GM12878 (cell line): ENCODE results near the gene PTPRD. TPM values are rescaled to one million over a fixed set of nuclear protein-coding genes. Genes with fewer than 3 reads are reported as not detected.

Source experiments
- ATAC-seq: fragments of 200-7000 bp; cut with Tn5 transposase; 3 replicates; pipeline ENCODE4 v1.9.1; 2020; ENCODE audit warnings: mild to moderate bottlenecking, moderate library complexity
- BruUV-seq: library from RNA; stranded (reverse); fragments of 400-500 nt; replicated peaks from 2 replicates; lab custom pipeline; 2021; lab: Mats Ljungman, UMichigan
- CTCF ChIA-PET: fragments of 300-600 bp; sonication (Branson Sonifier 250); formaldehyde crosslinking; extraction: SDS; loops from one replicate; lab custom pipeline; 2021; ENCODE audit warnings: inconsistent platforms; lab: Yijun Ruan, JAX
- POLR2A ChIA-PET: fragments of 350-600 bp; formaldehyde crosslinking; extraction: SDS; loops from one replicate; lab custom pipeline; 2021; ENCODE audit warnings: inconsistent platforms; lab: Charles Lee
- RAD21 ChIA-PET: fragments of 300-600 bp; sonication (Branson Sonifier 250); formaldehyde crosslinking; loops from one replicate; lab custom pipeline; 2023; ENCODE audit warnings: antibody characterized with exemption; ENCODE audit not compliant: unreplicated experiment; lab: Charles Lee
- SMC1A ChIA-PET: fragments of 300-600 bp; sonication (Branson Sonifier 250); formaldehyde crosslinking; loops from one replicate; lab custom pipeline; 2023; ENCODE audit not compliant: unreplicated experiment, uncharacterized antibody; lab: Charles Lee
- DNase-seq: peaks from one replicate; pipeline ENCODE4 v3.0.0-alpha.2; 2011; ENCODE audit warnings: low read depth, low spot score
- FAIRE-seq: peaks from 3 replicates; lab custom pipeline; 2011; peaks lifted over from hg19 to GRCh38; lab: Jason Lieb, UNC
- H2AFZ ChIP-seq: 2 replicates; pipeline ENCODE4 v1.6.0; 2011; ENCODE audit warnings: low read depth, low read length, control low read depth; ENCODE audit not compliant: control insufficient read depth
- H3K27ac ChIP-seq: 2 replicates; pipeline ENCODE4 v1.5.1; 2011; ENCODE audit warnings: control low read depth; ENCODE audit not compliant: control insufficient read depth, insufficient read depth
- H3K27me3 ChIP-seq, 2 experiments: replicated peaks in 1 of 2; 2 replicates each; pipeline versions ENCODE4 v1.6.0 to v1.6.1; 2011; ENCODE audit warnings: low read length in 1 of 2; ENCODE audit not compliant: control insufficient read depth in 2 of 2, insufficient read depth in 2 of 2
- H3K36me3 ChIP-seq, 2 experiments: 2 replicates each; pipeline ENCODE4 v1.5.1; 2011; ENCODE audit warnings: low read length in 1 of 2; ENCODE audit not compliant: control insufficient read depth in 2 of 2, insufficient read depth in 2 of 2
- H3K4me1 ChIP-seq: 2 replicates; pipeline ENCODE4 v1.6.1; 2011; ENCODE audit warnings: mild to moderate bottlenecking, low read length, moderate library complexity, mixed read lengths; ENCODE audit not compliant: control insufficient read depth, insufficient read depth
- H3K4me2 ChIP-seq: 2 replicates; pipeline ENCODE4 v1.6.0; 2011; ENCODE audit warnings: control low read depth; ENCODE audit not compliant: control insufficient read depth, insufficient read depth
- H3K4me3 ChIP-seq: fragments of 200-600 bp; sonication (generic); 2 replicates; pipeline ENCODE4 v1.5.1; 2016
- H3K79me2 ChIP-seq: 2 replicates; pipeline ENCODE4 v1.6.0; 2011; ENCODE audit warnings: low read length; ENCODE audit not compliant: control insufficient read depth, insufficient read depth
- H3K9ac ChIP-seq: 2 replicates; pipeline ENCODE4 v1.8.0; 2011; ENCODE audit warnings: low read length, control low read depth, mixed read lengths; ENCODE audit not compliant: control insufficient read depth, insufficient read depth
- H3K9me3 ChIP-seq: replicated peaks from 3 replicates; pipeline ENCODE4 v1.5.1; 2011; ENCODE audit warnings: mild to moderate bottlenecking, low read length; ENCODE audit not compliant: control insufficient read depth, insufficient read depth
- H4K20me1 ChIP-seq: 2 replicates; pipeline ENCODE4 v1.6.0; 2011; ENCODE audit not compliant: control insufficient read depth, insufficient read depth
- CBFB ChIP-seq: IDR thresholded peaks from 2 replicates; pipeline ENCODE4 v1.6.1; 2016; ENCODE audit warnings: antibody characterized with exemption, low read depth
- CBX5 ChIP-seq: sonication (generic); IDR thresholded peaks from 2 replicates; pipeline ENCODE4 v1.6.1; 2016; ENCODE audit warnings: low read depth, moderate library complexity, mild to moderate bottlenecking, inconsistent platforms
- CHD4 ChIP-seq: fragments of 200-600 bp; sonication (generic); IDR thresholded peaks from 2 replicates; pipeline ENCODE4 v1.6.1; 2016; ENCODE audit warnings: mild to moderate bottlenecking
- MYB ChIP-seq: fragments of 150-350 bp; IDR thresholded peaks from 2 replicates; pipeline ENCODE4 v1.6.1; 2014; ENCODE audit warnings: mild to moderate bottlenecking, low read depth, low read length, borderline replicate concordance
- NFIC ChIP-seq: IDR thresholded peaks from 2 replicates; pipeline ENCODE4 v1.6.1; 2012; ENCODE audit warnings: low read depth, mild to moderate bottlenecking, inconsistent platforms, low read length, moderate library complexity
- NKRF ChIP-seq: fragments of 450-650 bp; conservative IDR thresholded peaks from 2 replicates; pipeline ENCODE4 v1.6.1; 2017; ENCODE audit warnings: mild to moderate bottlenecking, moderate library complexity
- PAX8 ChIP-seq: fragments of 450-650 bp; IDR thresholded peaks from 2 replicates; pipeline ENCODE4 v1.6.1; 2017; ENCODE audit warnings: mild to moderate bottlenecking, moderate library complexity
- RB1 ChIP-seq: fragments of 450-650 bp; formaldehyde crosslinking; IDR thresholded peaks from 2 replicates; pipeline ENCODE4 v1.6.1; 2017; ENCODE audit warnings: mild to moderate bottlenecking, borderline replicate concordance
- RFX5 ChIP-seq: IDR thresholded peaks from 2 replicates; pipeline ENCODE4 v1.6.1; 2011; ENCODE audit warnings: low read depth, low read length, improper control_type of control experiment
- SMAD5 ChIP-seq: IDR thresholded peaks from 2 replicates; pipeline ENCODE4 v1.6.1; 2016; ENCODE audit warnings: antibody characterized with exemption, low read depth
- YBX1 ChIP-seq: fragments of 450-650 bp; IDR thresholded peaks from 2 replicates; pipeline ENCODE4 v1.6.1; 2016; ENCODE audit warnings: antibody characterized with exemption
- YY1 ChIP-seq: IDR thresholded peaks from 2 replicates; pipeline ENCODE4 v1.6.1; 2011; ENCODE audit warnings: low read depth, mild to moderate bottlenecking, low read length
- ZNF217 ChIP-seq: fragments of 450-650 bp; IDR thresholded peaks from 2 replicates; pipeline ENCODE4 v1.6.1; 2017; ENCODE audit warnings: antibody characterized with exemption, mild to moderate bottlenecking
- WGBS: methylation state at CpG from one replicate; pipeline ENCODE4 v1.1.6; 2016; ENCODE audit warnings: low lambda C conversion rate; ENCODE audit not compliant: insufficient replicate concordance, insufficient coverage; ENCODE audit errors: missing lambda C conversion rate; 5-methylcytosine and 5-hydroxymethylcytosine counted together
- in situ Hi-C: fragments of 300-500 bp; cut with MboI; formaldehyde crosslinking; loops from 9 replicates; pipeline ENCODE4 v1.14.3; 2018; ENCODE audit warnings: mixed read lengths
- intact Hi-C: fragments of 100-400 bp; cut with micrococcal nuclease; formaldehyde crosslinking; loops from one replicate; pipeline ENCODE4 v1.14.2; 2022; ENCODE audit not compliant: unreplicated experiment
- polyA plus RNA-seq, 11 experiments: library from polyadenylated mRNA; depleted of rRNA in 4 of 11; unstranded in 6 of 11; stranded (reverse) in 5 of 11; fragments of >200 nt; fragmentation: Nextera tagmentation in 4 of 11; fragmentation: Illumina TruSeq in 1 of 11; extraction: Ambion mirVana in 4 of 11; extraction: Trizol in 1 of 11; gene quantifications; 1 replicate in 1 of 11; 2 replicates in 10 of 11; pipeline versions ENCODE4 v1.2.1 to v1.2.3, GENCODE V29; 2011 to 2016; ENCODE audit warnings: inconsistent platforms in 2 of 11, missing spikeins in 2 of 11, low read depth in 1 of 11
- total RNA-seq, 4 experiments: library from RNA; depleted of rRNA in 3 of 4; stranded (reverse); fragments of >200 nt in 3 of 4; fragmentation: Illumina TruSeq in 1 of 4; extraction: Trizol in 1 of 4; gene quantifications; 2 replicates each; pipeline versions ENCODE4 v1.2.1 to v1.2.3, GENCODE V29; 2013 to 2021
- TF ChIP-seq, protein P1 (sequence below): fragments of 450-650 bp; IDR thresholded peaks from 2 replicates; pipeline ENCODE4 v1.6.1; 2017; ENCODE audit warnings: borderline replicate concordance

PTPRD gene
- total and polyA plus RNA-seq, 10 of the 15 experiments (the other 5 are each of a cell fraction or from before 2014, with no cell fraction given) = under 0.01 to 0.05 (median 0.01) TPM; not detected in 7

- no peak for TF ChIP-seq NKRF
Measured at GRCh38 chr9:8610256-8610655, 2002.5 kb downstream of the PTPRD start (continued).

DNA sequence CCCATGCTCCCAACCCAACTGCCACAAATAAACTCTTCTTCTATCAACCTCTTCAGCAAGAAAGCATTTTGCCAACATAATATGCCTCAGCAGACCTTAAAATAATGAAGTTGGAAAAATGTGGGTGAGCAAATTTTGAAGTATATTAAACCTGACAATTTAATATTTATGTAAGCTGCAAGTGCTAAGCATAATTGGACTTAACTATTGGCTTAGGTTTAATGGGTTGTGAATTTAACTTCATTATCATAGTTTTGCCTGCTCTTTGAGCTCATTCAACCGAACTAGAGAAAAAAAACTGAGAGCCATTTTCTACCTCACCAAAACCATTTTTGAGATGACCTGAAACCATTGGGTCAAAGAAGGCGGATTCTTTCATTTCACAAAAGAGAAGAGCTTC lies 2007.7 kb downstream of the PTPRD start:
- no peak for TF ChIP-seq PAX8
- no peak for TF ChIP-seq CBFB
- TF ChIP-seq, all 136 proteins: peak for 0
- BruUV-seq = no TSS peak
- ChIA-PET RAD21 (no interaction called here), CTCF (no interaction called here), POLR2A (no interaction called here), SMC1A (interaction anchor here (1.6 kb wide), 1 partner anchor 10 kb away, joined by 4 read pairs; no protein-coding TSS in a partner anchor)
- Histone ChIP-seq H3K4me1 (no peaks in the 10 kb centered on the region), H3K4me2 (no peak overlapping the region), H3K27me3 (no peaks in the 10 kb centered on the region), H3K4me3 (no peak overlapping the region), H3K9me3 (no peaks in the 10 kb centered on the region), H4K20me1 (no peaks in the 10 kb centered on the region), H3K79me2 (no peaks in the 10 kb centered on the region), H3K36me3 (no peaks in the 10 kb centered on the region), H3K27ac (no peak overlapping the region), H2AFZ (no peak overlapping the region), H3K9ac (no peak overlapping the region)
- WGBS = 3% methylated on average over 2 of the region's 2 CpGs
- intact Hi-C loops (no loop called here), in situ Hi-C loops (no loop called here)
- no peak for DNase-seq
- FAIRE-seq = no peak
- ATAC-seq = no peak

DNA sequence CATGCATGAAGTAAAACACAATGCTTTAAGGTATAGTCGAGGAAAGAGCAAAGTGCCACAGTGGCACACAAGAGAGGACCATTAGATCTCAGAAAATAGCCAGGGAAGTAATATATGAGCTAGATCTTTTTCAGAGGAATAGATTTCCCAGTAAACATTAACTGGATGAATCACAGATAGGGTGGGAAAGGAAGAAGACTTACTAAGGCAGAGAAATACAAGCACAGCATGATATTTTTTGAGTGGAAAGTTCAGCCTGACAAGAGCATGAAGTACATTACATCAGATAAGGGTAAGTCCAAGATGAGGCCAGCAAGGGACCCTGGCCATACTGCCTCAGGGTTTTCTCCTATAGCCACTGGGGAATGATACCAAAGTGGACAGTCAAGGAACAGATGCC lies 2008.6 kb downstream of the PTPRD start:
- RAD21 ChIA-PET = no interaction called here
- no peak for ATAC-seq
- no peak overlapping the region for H3K9ac ChIP-seq
- no peaks in the 10 kb centered on the region for H3K36me3 ChIP-seq
- CTCF ChIA-PET = no interaction called here
- H4K20me1 ChIP-seq = no peaks in the 10 kb centered on the region
- no peaks in the 10 kb centered on the region for H3K9me3 ChIP-seq
- in situ Hi-C loops = no loop called here
- no peak overlapping the region for H3K4me3 ChIP-seq
- WGBS = 0% methylated on average over 1 of the region's 1 CpG
- H3K27ac ChIP-seq = no peak overlapping the region
- H3K27me3 ChIP-seq = no peaks in the 10 kb centered on the region
- H3K4me1 ChIP-seq = no peaks in the 10 kb centered on the region
- no TSS peak for BruUV-seq
- no peak overlapping the region for H3K4me2 ChIP-seq
- H2AFZ ChIP-seq = no peak overlapping the region
- POLR2A ChIA-PET = no interaction called here
- intact Hi-C loops = no loop called here
- no peak for DNase-seq
- no peaks in the 10 kb centered on the region for H3K79me2 ChIP-seq
- SMC1A ChIA-PET = interaction anchor here (0.7 to 1.6 kb wide), 2 partner anchors 11 to 18 kb away, joined by 3 to 4 read pairs; no protein-coding TSS in a partner anchor
- FAIRE-seq = no peak
- no peak for TF ChIP-seq SMAD5
- TF ChIP-seq, protein P1, sequence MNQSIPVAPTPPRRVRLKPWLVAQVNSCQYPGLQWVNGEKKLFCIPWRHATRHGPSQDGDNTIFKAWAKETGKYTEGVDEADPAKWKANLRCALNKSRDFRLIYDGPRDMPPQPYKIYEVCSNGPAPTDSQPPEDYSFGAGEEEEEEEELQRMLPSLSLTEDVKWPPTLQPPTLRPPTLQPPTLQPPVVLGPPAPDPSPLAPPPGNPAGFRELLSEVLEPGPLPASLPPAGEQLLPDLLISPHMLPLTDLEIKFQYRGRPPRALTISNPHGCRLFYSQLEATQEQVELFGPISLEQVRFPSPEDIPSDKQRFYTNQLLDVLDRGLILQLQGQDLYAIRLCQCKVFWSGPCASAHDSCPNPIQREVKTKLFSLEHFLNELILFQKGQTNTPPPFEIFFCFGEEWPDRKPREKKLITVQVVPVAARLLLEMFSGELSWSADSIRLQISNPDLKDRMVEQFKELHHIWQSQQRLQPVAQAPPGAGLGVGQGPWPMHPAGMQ = no peak
- TF ChIP-seq NFIC = no peak
- TF ChIP-seq CHD4 = no peak
- no peak for TF ChIP-seq CBX5
- TF ChIP-seq ZNF217 = no peak
- TF ChIP-seq YBX1 = no peak
- no peak for TF ChIP-seq MYB
- TF ChIP-seq RFX5 = no peak
- TF ChIP-seq YY1 = no peak
- no peak for TF ChIP-seq RB1
